GM18502 (cell line): Measurements from ENCODE around the gene PRKG1.

Source experiments
- ATAC-seq: cut with Tn5 transposase; IDR thresholded peaks from one replicate; pipeline ENCODE4 v1.9.1; 2021; ENCODE audit warnings: mild to moderate bottlenecking; ENCODE audit not compliant: unreplicated experiment, poor library complexity

The PRKG1 gene

DNA sequence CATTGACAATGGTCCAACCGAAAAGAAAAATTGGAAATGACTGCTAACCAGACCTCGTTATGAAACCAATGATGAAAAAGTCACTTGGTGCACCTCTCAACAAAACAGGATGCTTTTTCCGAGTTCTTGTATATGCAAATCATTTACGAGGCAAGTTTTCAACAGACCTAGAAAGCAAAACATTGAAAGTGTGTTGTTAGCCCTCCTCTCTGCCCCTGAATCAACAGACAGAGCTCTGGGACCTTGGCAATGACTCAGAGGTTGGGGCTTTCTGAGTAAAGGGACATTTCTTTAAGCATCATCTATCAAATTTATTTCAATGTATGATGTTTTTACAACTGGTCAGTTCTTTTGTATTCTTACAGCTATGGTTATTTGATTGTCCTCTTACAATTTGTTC, 1223.5 kb downstream of the PRKG1 start:
- ATAC-seq, result peak; percentile 46

DNA sequence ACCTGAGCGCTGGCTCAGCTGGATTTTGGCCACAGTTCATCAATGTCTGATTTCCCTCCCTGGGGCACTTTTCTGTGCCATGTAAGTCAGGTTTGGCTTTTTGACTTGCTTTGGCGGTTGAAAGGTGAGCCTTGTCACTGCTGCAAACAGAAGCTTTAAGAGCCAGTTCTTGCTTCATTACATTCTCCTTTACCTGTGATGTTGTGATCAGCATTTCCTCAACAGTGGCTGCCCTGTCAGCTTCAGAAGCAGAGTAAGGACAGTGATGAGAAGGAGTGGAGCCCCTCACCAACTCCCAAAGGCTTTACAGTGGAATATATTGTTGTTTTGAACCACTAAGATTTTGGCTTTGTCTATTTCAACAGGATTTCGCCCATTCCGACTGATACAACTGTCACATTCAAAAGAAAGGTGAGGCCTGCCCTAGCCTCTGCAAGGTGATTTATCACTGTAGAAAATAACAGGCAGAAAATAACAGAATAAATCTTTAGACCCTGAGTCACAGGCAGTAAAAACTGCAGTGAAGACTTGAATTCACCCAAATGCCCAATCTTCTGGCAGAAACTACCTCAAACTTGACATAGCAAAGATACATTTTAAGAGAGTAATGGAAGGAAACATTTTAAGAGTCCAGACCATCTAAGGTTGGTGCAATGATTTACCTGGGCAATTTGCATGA, 1226.5 kb downstream of the PRKG1 start:
- no peak for ATAC-seq

- peak; percentile 94 for ATAC-seq
These were observed 1234.2 kb downstream of the PRKG1 start for GRCh38 chr10:52308251-52309031.

DNA sequence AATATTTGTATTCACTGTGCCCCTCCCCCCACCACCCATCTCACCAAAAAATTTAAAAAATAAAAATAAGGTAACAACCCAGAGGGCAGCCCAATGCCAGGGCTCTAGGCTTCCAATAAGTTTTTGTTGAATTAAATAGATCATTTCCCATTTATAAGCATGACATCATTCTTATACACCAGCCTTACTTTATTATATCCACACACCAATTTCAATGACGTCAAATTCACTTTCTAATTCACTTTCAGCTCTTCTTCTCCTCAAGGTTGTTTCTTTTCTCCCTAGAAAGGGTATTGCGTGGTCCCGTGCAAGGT, 1238.6 kb downstream of the PRKG1 start:
- no peak for ATAC-seq

GRCh38 chr10:52313256-52313932, 1239.1 kb downstream of the PRKG1 start:
- peak; percentile 7 for ATAC-seq

GRCh38 chr10:52313933-52314821, 1239.9 kb downstream of the PRKG1 start, which contains the start of gene DKK1:
DKK1 (plus strand) TSS chr10:52314281; CDS start chr10:52314435, 154 bp downstream.
- peak; percentile 72 for ATAC-seq

DNA sequence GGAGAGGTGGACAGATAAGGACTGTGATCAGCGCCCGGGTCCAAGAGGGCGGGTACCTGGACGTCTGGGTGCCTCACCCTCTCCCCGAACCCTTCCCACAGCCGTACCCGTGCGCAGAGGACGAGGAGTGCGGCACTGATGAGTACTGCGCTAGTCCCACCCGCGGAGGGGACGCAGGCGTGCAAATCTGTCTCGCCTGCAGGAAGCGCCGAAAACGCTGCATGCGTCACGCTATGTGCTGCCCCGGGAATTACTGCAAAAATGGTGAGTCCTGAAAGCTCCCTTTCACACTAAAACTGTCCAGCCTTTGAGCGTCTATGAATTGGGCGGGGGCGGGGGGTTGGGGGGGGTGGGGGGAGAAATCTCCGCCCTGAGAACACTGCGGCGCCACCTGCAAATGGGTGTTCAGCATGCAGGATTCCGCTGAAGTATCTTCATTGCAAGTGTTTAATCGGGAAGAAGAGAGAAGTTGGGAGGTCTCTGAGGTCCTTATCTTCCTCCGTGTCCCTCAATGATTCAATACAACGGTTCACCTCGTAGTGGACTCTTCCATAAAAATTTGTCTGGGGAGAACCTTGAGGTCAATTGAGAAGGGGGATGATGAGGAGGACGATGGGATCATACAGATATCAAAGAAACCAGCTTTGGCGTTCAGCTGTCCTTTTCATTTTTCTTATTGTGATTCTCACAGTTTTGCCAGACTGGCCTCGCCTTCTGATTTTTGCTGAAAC, 1240.7 kb downstream of the PRKG1 start:
- peak; percentile 17 for ATAC-seq

- ATAC-seq, result no peak
These were observed 1241.7 kb downstream of the PRKG1 start for GRCh38 chr10:52316001-52316400.

DNA sequence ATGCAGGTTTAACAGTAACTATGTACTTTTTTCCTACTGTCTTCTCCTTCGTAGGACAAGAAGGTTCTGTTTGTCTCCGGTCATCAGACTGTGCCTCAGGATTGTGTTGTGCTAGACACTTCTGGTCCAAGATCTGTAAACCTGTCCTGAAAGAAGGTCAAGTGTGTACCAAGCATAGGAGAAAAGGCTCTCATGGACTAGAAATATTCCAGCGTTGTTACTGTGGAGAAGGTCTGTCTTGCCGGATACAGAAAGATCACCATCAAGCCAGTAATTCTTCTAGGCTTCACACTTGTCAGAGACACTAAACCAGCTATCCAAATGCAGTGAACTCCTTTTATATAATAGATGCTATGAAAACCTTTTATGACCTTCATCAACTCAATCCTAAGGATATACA, 1242.2 kb downstream of the PRKG1 start:
- no peak for ATAC-seq

DNA sequence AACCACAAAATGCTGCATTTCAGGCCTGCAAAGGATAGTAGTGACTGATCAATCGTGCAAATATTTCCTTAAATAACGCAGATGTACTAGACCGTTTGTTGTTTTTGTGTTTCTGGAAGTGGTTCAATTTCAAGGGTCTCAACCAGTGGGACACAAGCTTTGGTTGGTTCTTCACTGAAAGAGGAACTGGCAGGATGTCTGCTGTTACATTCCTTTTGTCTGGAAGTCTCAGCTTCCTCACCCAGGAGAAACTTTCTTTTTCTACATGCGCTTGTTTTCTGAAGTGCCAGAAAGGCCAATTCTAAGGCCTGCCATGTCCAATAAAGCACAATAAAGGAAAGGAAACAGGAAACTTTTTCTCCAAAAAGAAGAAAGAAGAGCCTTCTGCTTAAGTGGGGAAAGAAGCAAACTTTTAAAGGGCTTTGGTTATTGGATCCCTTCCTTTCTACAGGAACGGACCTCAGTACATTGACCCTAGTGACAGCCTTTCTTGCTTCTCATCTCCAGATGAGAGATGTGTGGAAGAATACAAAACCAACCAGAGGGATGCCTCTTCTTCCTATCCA, 1243.9 kb downstream of the PRKG1 start:
- ATAC-seq, result no peak

DNA sequence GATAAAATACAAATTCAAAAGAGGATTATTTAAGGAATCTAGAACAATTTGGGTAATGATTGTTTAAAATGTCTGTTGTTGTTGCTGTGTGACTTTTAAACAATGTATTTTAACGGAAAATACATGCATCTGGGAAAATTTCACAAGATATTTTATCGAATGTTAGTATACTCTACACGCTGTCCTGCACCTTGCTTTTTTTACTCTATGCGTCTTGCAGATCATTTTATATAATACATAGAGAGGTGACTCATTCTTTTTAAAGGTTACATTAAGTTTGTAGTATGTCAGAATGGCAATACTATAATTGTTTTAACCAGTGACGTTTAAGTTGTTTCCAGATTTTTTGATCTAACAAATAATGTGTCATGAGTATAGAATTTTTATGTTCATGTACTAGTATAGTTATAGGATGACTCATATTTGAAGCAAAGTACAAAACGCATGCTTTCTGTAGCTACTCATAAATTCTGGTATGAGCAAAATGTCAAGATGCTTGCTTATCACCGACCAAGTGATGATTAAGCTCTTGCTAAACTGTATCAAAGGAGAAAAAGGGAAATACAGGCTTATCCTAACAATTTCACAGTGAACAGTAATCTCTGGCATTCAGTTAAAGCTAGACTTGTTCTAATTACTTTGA, 1244.7 kb downstream of the PRKG1 start:
- ATAC-seq, result no peak

DNA sequence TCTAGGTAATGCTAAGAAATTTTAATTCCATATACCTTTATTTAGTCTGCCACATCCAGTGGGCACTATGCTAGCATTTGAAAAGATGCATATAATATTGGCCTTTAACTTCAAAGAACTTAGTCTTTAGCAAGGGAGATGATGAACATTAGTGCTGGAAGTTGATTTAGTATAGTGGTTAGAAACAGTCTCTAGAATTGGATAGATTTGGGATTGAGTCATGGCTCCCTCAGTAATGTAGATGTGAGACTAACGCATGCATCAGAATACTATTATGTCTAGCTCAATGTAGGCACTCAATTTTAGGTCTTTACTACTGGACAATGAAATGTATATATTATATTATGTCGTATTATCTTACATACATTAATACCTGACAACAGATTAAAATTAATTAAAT, 1245.6 kb downstream of the PRKG1 start:
- ATAC-seq, result no peak

- no peak for ATAC-seq
These were observed 1248.0 kb downstream of the PRKG1 start for GRCh38 chr10:52322323-52322722.

DNA sequence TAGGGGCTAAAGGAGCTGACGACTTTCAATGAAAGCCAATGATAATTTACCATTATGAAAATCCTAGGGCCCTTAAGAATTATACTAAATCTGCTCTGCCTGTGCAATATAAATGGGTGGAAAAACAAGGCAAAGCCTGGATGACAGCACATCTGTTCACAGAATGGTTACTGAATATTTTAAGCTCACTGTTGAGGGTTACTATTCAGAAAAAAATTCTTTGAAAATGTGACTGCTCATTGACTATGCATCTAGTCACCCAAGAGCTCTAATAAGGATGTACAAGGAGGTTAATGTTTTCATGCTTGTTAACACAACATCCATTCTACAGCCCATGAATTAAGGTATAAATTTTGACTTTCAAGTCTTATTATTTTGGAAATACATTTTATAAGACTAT, 1248.6 kb downstream of the PRKG1 start:
- no peak for ATAC-seq

GRCh38 chr10:52326382-52326781, 1252.1 kb downstream of the PRKG1 start:
- no peak for ATAC-seq

- no peak for ATAC-seq
These were observed 1257.5 kb downstream of the PRKG1 start for GRCh38 chr10:52331638-52332364.

DNA sequence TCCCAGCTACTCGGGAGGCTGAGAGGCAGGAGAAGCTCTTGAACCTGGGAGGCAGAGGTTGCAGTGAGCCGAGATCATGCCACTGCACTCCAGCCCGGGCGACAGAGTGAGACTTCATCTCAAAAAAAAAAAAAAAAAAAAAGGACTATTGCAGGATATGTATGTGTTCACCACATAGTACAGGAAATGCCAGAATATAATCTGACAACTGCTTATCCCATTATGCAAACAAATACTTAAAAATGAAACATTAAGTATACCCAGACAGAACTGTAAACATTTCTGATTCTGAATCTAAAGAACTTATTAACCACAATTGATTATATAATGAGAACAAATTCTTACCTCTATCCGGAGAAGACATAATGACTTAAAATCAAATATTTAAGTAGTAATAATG, 1258.5 kb downstream of the PRKG1 start:
- ATAC-seq, result no peak

GRCh38 chr10:52334595-52334994, 1260.3 kb downstream of the PRKG1 start:
- ATAC-seq, result no peak
